Measurements from ENCODE around the gene POLD4.

The POLD4 gene

GRCh38 chr11:67378544-67378943, 25.2 kb upstream of the POLD4 start:
- DNase-seq (ENCODE audit: low read depth in 1 of 2, low spot score in 1 of 2): no peak
- Histone ChIP-seq H3K4me3 (replicated peaks; ENCODE audit: insufficient read depth, low read length) (no peak overlapping the region), H3K27ac (replicated peaks) (peak overlapping the region; percentile 26; the same call in 1 of the 2 replicates), H3K27me3 (ENCODE audit: insufficient read depth, poor library complexity, severe bottlenecking) (no peaks in the 10 kb centered on the region)
- TF ChIP-seq REST (IDR thresholded peaks at IDR 0.05; ENCODE audit: insufficient replicate concordance, low read depth) (no peak), SPI1 (IDR thresholded peaks at IDR 0.05; ENCODE audit: borderline replicate concordance, low read depth) (no peak), GABPA (IDR thresholded peaks at IDR 0.05; ENCODE audit: low read depth) (no peak), POLR2AphosphoS5 (IDR thresholded peaks at IDR 0.05; ENCODE audit: low read depth) (no peak)
- TF ChIP-seq, protein P1, sequence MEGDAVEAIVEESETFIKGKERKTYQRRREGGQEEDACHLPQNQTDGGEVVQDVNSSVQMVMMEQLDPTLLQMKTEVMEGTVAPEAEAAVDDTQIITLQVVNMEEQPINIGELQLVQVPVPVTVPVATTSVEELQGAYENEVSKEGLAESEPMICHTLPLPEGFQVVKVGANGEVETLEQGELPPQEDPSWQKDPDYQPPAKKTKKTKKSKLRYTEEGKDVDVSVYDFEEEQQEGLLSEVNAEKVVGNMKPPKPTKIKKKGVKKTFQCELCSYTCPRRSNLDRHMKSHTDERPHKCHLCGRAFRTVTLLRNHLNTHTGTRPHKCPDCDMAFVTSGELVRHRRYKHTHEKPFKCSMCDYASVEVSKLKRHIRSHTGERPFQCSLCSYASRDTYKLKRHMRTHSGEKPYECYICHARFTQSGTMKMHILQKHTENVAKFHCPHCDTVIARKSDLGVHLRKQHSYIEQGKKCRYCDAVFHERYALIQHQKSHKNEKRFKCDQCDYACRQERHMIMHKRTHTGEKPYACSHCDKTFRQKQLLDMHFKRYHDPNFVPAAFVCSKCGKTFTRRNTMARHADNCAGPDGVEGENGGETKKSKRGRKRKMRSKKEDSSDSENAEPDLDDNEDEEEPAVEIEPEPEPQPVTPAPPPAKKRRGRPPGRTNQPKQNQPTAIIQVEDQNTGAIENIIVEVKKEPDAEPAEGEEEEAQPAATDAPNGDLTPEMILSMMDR (IDR thresholded peaks at IDR 0.05; ENCODE audit: insufficient read depth, low read length): no peak

GRCh38 chr11:67376873-67377808, 23.8 kb upstream of the POLD4 start:
- TF ChIP-seq, protein P1 (IDR thresholded peaks at IDR 0.05; ENCODE audit: insufficient read depth, low read length): no peak
- no peak for TF ChIP-seq GABPA (IDR thresholded peaks at IDR 0.05; ENCODE audit: low read depth)
- no peak for TF ChIP-seq POLR2AphosphoS5 (IDR thresholded peaks at IDR 0.05; ENCODE audit: low read depth)
- no peak for TF ChIP-seq SPI1 (IDR thresholded peaks at IDR 0.05; ENCODE audit: borderline replicate concordance, low read depth)
- TF ChIP-seq REST (IDR thresholded peaks at IDR 0.05; ENCODE audit: insufficient replicate concordance, low read depth): no peak

DNA sequence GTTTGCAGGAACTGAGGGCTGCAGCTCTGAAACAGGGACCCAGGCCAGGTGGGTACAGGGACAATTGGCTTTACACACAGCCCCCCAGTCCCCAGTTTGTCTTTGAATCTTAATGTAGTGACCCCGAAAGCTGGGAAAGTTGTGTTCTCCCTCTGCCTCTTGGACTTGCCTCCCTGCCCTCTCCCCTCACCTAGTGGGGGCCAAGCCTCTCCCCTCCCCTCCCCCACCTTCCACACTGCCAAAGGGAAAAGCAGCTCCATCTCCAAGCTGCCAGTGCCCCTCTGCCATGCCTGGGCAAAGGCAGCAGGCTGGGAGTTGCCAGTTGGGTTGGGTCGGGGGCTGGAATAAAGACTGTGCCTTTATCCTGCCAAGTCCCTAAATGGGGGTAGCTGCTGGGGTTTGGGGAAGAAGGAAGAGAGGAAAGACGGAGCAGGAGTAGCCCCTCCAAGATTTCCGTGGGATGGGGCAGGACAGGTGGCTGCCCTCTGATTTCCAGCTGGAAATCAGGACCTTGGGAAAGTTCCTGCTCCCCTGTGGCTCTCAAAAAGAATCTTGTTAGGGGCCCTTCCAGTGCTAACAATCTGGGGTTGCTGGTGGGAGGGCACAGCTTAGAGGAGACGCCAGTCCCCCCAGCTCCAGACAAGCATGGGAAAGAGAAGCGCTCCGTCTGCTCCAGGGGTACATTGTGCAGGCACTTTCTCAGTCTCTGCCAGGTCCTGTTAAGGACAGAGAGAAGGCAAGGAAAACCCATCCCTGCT, 22.9 kb upstream of the POLD4 start:
- TF ChIP-seq POLR2AphosphoS5 (IDR thresholded peaks at IDR 0.05; ENCODE audit: low read depth) (no peak), SPI1 (IDR thresholded peaks at IDR 0.05; ENCODE audit: borderline replicate concordance, low read depth) (no peak), REST (IDR thresholded peaks at IDR 0.05; ENCODE audit: insufficient replicate concordance, low read depth) (no peak), GABPA (IDR thresholded peaks at IDR 0.05; ENCODE audit: low read depth) (no peak)
- TF ChIP-seq, protein P1 (IDR thresholded peaks at IDR 0.05; ENCODE audit: insufficient read depth, low read length): no peak
- no peak for DNase-seq (ENCODE audit: low read depth in 1 of 2, low spot score in 1 of 2)
- H3K27ac ChIP-seq (replicated peaks): no peak overlapping the region
- H3K27me3 ChIP-seq (ENCODE audit: insufficient read depth, poor library complexity, severe bottlenecking): no peaks in the 10 kb centered on the region
- H3K4me3 ChIP-seq (replicated peaks; ENCODE audit: insufficient read depth, low read length): no peak overlapping the region

More at GRCh38 chr11:67376873-67377808, 23.8 kb upstream of the POLD4 start:
- Histone ChIP-seq H3K27me3 (ENCODE audit: insufficient read depth, poor library complexity, severe bottlenecking) (no peaks in the 10 kb centered on the region), H3K4me3 (replicated peaks; ENCODE audit: insufficient read depth, low read length) (no peak overlapping the region), H3K27ac (replicated peaks) (no peak overlapping the region)
- no peak for DNase-seq (ENCODE audit: low read depth in 1 of 2, low spot score in 1 of 2)

Data from HL-60 (cell line).